Adrenal gland (tissue), 12 donors: ENCODE results near the gene CACNA1D. TPM values are rescaled to one million over a fixed set of nuclear protein-coding genes. Genes with fewer than 3 reads are reported as not detected.

Experiments
- DNase-seq, 7 donors: peaks; one replicate each; pipeline ENCODE4 v3.0.0-alpha.2; 2019 to 2020
- H3K27ac ChIP-seq, 5 donors: fragments of 200-600 bp; sonication (generic) in 4 of 5; 1 replicate in 3 of 5; 2 replicates in 2 of 5; pipeline versions ENCODE4 v1.5.1 to v1.8.0; 2016 to 2020; ENCODE audit warnings: mild to moderate bottlenecking in 1 of 5
- H3K27me3 ChIP-seq: fragments of 200-600 bp; 2 replicates; pipeline ENCODE4 v1.8.0; 2021
- H3K36me3 ChIP-seq, 2 donors: fragments of 200-600 bp; replicated peaks in 1 of 2; 1 replicate in 1 of 2; 2 replicates in 1 of 2; pipeline versions ENCODE4 v1.5.1 to v1.8.0; 2018 to 2022
- H3K4me1 ChIP-seq, 2 donors: fragments of 200-600 bp; replicated peaks in 1 of 2; 1 replicate in 1 of 2; 2 replicates in 1 of 2; pipeline versions ENCODE4 v1.5.1 to v1.8.0; 2018 to 2021
- H3K4me3 ChIP-seq, 4 donors: fragments of 200-600 bp; sonication (generic) in 3 of 4; one replicate each; pipeline ENCODE4 v1.5.1; 2016 to 2018
- H3K9me3 ChIP-seq, 3 donors: fragments of 200-600 bp; sonication (generic) in 1 of 3; replicated peaks in 1 of 3; 1 replicate in 2 of 3; 2 replicates in 1 of 3; pipeline versions ENCODE4 v1.5.1 to v1.8.0; 2016 to 2021
- CTCF ChIP-seq, 6 experiments: fragments of 450-650 bp in 4 of 6; fragments of 200-600 bp in 2 of 6; sonication (generic) in 1 of 6; IDR thresholded peaks; 1 replicate in 5 of 6; 2 replicates in 1 of 6; pipeline versions ENCODE4 v1.5.1 to v1.8.0; 2016 to 2021; ENCODE audit warnings: antibody characterized with exemption in 6 of 6, mild to moderate bottlenecking in 2 of 6, moderate library complexity in 1 of 6
- POLR2A ChIP-seq, 2 donors: fragments of 450-650 bp; IDR thresholded peaks; one replicate each; pipeline ENCODE4 v1.6.1; 2017; ENCODE audit warnings: antibody characterized with exemption in 2 of 2, mild to moderate bottlenecking in 2 of 2, moderate library complexity in 1 of 2
- WGBS, 4 donors: extraction: QIAGEN DNeasy Blood & Tissue Kit in 2 of 4; methylation state at CpG; one replicate each; pipeline versions ENCODE4 v1.1.5 to v1.1.7; 2013 to 2017; 5-methylcytosine and 5-hydroxymethylcytosine counted together
- intact Hi-C, 2 donors: fragments of 100-400 bp; cut with DNase I; formaldehyde crosslinking; loops; one replicate each; pipeline versions ENCODE4 v1.14.1 to v1.15.0; 2022 to 2023
- polyA plus RNA-seq, 3 donors: library from polyadenylated mRNA; stranded (reverse); fragments of 200-250 nt in 2 of 3; fragments of 350-450 nt in 1 of 3; fragmentation: Illumina TruSeq in 1 of 3; extraction: RNeasy Lipid Tissue Mini Kit (QIAGEN cat#74804) in 1 of 3; gene quantifications; one replicate each; pipeline ENCODE4 v1.2.3, GENCODE V29; 2013 to 2014
- total RNA-seq, 9 donors: library from RNA; depleted of rRNA in 4 of 9; stranded (reverse); fragments of >200 nt in 4 of 9; fragments of 120-200 nt in 1 of 9; fragmentation: NEBNext Ultra II Directional in 1 of 9; extraction: Animal tissue kit (Norgen Biotek cat#: 25700) in 1 of 9; gene quantifications; one replicate each; pipeline versions ENCODE4 v1.1.0 to v1.2.4, GENCODE V29; 2013 to 2023
- donor health status: healthy with polysubstance abuse.
- donor health status: Bipolar disorder and iron deficiency.
- donor health status: DM: yes; HTN: yes; CAD: no.
- donor health status: DM: no; HTN: no; CAD: no.
- donor health status: DM: no; HTN: no; CAD: no.
- donor health status: DM: yes; HTN: yes; CAD: no.

Gene CACNA1D
- total and polyA plus RNA-seq, 12 donors, result 25.8 to 111 (median 63.0) TPM

GRCh38 chr3:53555068-53555588, 60.7 kb downstream of the CACNA1D start:
- Histone ChIP-seq H3K4me1 (peaks cover 25 to 27% of the 10 kb centered on the region in 2 donors), H3K9me3 (no peaks in the 10 kb centered on the region), H3K27me3 (no peaks in the 10 kb centered on the region), H3K36me3 (no peaks in the 10 kb centered on the region), H3K27ac (peak overlapping the region in 1 of 5 donors; percentile 14), H3K4me3 (no peak overlapping the region)
- intact Hi-C loops, result no loop called here
- DNase-seq, result no peak
- WGBS, 4 donors, result 69 to 92% (median 71%) methylated on average over 4 of the region's 4 CpGs
- TF ChIP-seq POLR2A (IDR thresholded peaks at IDR 0.05), result no peak

- no peak overlapping the region for H3K27ac ChIP-seq
- 86 to 94% (median 88%) methylated on average over 11 of the region's 11 CpGs for WGBS, 4 donors
- no peak overlapping the region for H3K4me3 ChIP-seq
- H3K36me3 ChIP-seq, result no peaks in the 10 kb centered on the region
- intact Hi-C loops, result no loop called here
- peak in 2 of 7 donors; percentile 9 to 34 for DNase-seq
- H3K9me3 ChIP-seq, result no peaks in the 10 kb centered on the region
- TF ChIP-seq POLR2A (IDR thresholded peaks at IDR 0.05) (no peak), CTCF (IDR thresholded peaks at IDR 0.05) (no peak)
- H3K4me1 ChIP-seq, result peaks cover 4 to 26% of the 10 kb centered on the region in 2 donors
- H3K27me3 ChIP-seq, result no peaks in the 10 kb centered on the region
Observed at GRCh38 chr3:53566461-53567145, 72.2 kb downstream of the CACNA1D start.

GRCh38 chr3:53570081-53570480, 75.7 kb downstream of the CACNA1D start:
- Histone ChIP-seq H3K27me3 (no peaks in the 10 kb centered on the region), H3K4me3 (no peak overlapping the region), H3K9me3 (no peaks in the 10 kb centered on the region), H3K27ac (peak overlapping the region in 3 of 5 donors; percentile 21 to 66 (median 62)), H3K36me3 (peaks cover 0 to 4% of the 10 kb centered on the region in 2 donors), H3K4me1 (peaks cover 4 to 26% of the 10 kb centered on the region in 2 donors)
- intact Hi-C loops, result no loop called here
- no peak for TF ChIP-seq CTCF (IDR thresholded peaks at IDR 0.05)
- 36 to 50% (median 44%) methylated on average over 2 of the region's 2 CpGs for WGBS, 4 donors
- no peak for DNase-seq

- TF ChIP-seq POLR2A (IDR thresholded peaks at IDR 0.05) (no peak), CTCF (IDR thresholded peaks at IDR 0.05) (peak in 2 of 6 experiments; percentile 13 to 16)
- peaks cover 0 to 4% of the 10 kb centered on the region in 2 donors for H3K36me3 ChIP-seq
- intact Hi-C loops, result no loop called here
- peaks cover 4 to 26% of the 10 kb centered on the region in 2 donors for H3K4me1 ChIP-seq
- DNase-seq, result peak; percentile 70 to 89 (median 81)
- peak overlapping the region in 3 of 5 donors; percentile 21 to 66 (median 62) for H3K27ac ChIP-seq
- no peaks in the 10 kb centered on the region for H3K9me3 ChIP-seq
- no peak overlapping the region for H3K4me3 ChIP-seq
- 36 to 54% (median 42%) methylated on average over 3 of the region's 3 CpGs for WGBS, 4 donors
- H3K27me3 ChIP-seq, result no peaks in the 10 kb centered on the region
Observed at GRCh38 chr3:53570709-53571108, 76.3 kb downstream of the CACNA1D start.
